CD4-positive, alpha-beta memory T cell (primary cell): ENCODE measurements around the gene TRAF2. TPM values are rescaled to one million over a fixed set of nuclear protein-coding genes. Genes with fewer than 3 reads are reported as not detected.

Experiments
- CTCF ChIA-PET: fragments of 350-600 bp; sonication (Branson Sonifier 250); formaldehyde crosslinking; loops from one replicate; lab custom pipeline; 2021; ENCODE audit warnings: inconsistent platforms; ENCODE audit not compliant: partially characterized antibody; lab: Charles Lee
- POLR2A ChIA-PET: fragments of 350-600 bp; sonication (Branson Sonifier 250); formaldehyde crosslinking; loops from one replicate; lab custom pipeline; 2021; ENCODE audit not compliant: partially characterized antibody; lab: Charles Lee
- DNase-seq, 5 donors: peaks; one replicate each; pipeline versions ENCODE4 v3.0.0 to v3.0.0-alpha.2; 2020 to 2022; ENCODE audit warnings: mixed read lengths in 1 of 5
- H3K27ac ChIP-seq: one replicate; pipeline ENCODE4 v1.7.0; 2013; ENCODE audit warnings: low read depth, low read length
- H3K27me3 ChIP-seq: 2 replicates; pipeline ENCODE4 v1.7.0; 2013; ENCODE audit warnings: mild to moderate bottlenecking, low read length, moderate library complexity; ENCODE audit not compliant: insufficient read depth
- H3K36me3 ChIP-seq: 2 replicates; pipeline ENCODE4 v1.7.0; 2013; ENCODE audit warnings: mild to moderate bottlenecking, low read length, moderate library complexity; ENCODE audit not compliant: insufficient read depth
- H3K4me1 ChIP-seq: 2 replicates; pipeline ENCODE4 v1.7.0; 2013; ENCODE audit warnings: mild to moderate bottlenecking, low read length, moderate library complexity; ENCODE audit not compliant: insufficient read depth
- H3K4me3 ChIP-seq, 2 donors: one replicate each; pipeline ENCODE4 v1.7.0; 2013; ENCODE audit warnings: low read length in 2 of 2, mild to moderate bottlenecking in 1 of 2
- H3K9me3 ChIP-seq, 2 donors: one replicate each; pipeline ENCODE4 v1.7.0; 2013; ENCODE audit warnings: low read length in 2 of 2, control low read depth in 1 of 2; ENCODE audit not compliant: control insufficient read depth in 1 of 2
- H3K27ac Mint-ChIP-seq, 7 donors: one replicate each; pipeline ENCODE4 v1.8.0; 2020 to 2021; ENCODE audit warnings: mixed read lengths in 7 of 7, mild to moderate bottlenecking in 6 of 7, inconsistent platforms in 3 of 7, moderate library complexity in 3 of 7
- H3K27me3 Mint-ChIP-seq, 2 donors: one replicate each; pipeline ENCODE4 v1.8.0; 2020 to 2021; ENCODE audit warnings: mixed read lengths in 2 of 2
- H3K36me3 Mint-ChIP-seq, 2 donors: one replicate each; pipeline ENCODE4 v1.8.0; 2020 to 2021; ENCODE audit warnings: mixed read lengths in 2 of 2, inconsistent platforms in 1 of 2, mild to moderate bottlenecking in 1 of 2
- H3K4me1 Mint-ChIP-seq, 4 donors: one replicate each; pipeline ENCODE4 v1.8.0; 2020 to 2021; ENCODE audit warnings: mixed read lengths in 4 of 4, mild to moderate bottlenecking in 1 of 4
- H3K4me3 Mint-ChIP-seq, 8 donors: one replicate each; pipeline ENCODE4 v1.8.0; 2020 to 2021; ENCODE audit warnings: mixed read lengths in 8 of 8, mild to moderate bottlenecking in 7 of 8, moderate library complexity in 6 of 8, inconsistent platforms in 3 of 8
- H3K9me3 Mint-ChIP-seq, 8 donors: one replicate each; pipeline ENCODE4 v1.8.0; 2020 to 2021; ENCODE audit warnings: mixed read lengths in 8 of 8, mild to moderate bottlenecking in 5 of 8, inconsistent platforms in 3 of 8, moderate library complexity in 1 of 8
- intact Hi-C: fragments of 100-400 bp; cut with micrococcal nuclease; formaldehyde crosslinking; loops from one replicate; pipeline ENCODE4 v1.15.1; 2023
- polyA plus RNA-seq, 2 donors: library from polyadenylated mRNA; unstranded; fragments of 300-500 nt; fragmentation: Illumina TruSeq; gene quantifications; one replicate each; pipeline ENCODE4 v1.2.3, GENCODE V29; 2021
- total RNA-seq, 2 experiments: library from RNA; stranded (reverse); gene quantifications; one replicate each; pipeline ENCODE4 v1.2.3, GENCODE V29; 2021

Gene TRAF2
- total and polyA plus RNA-seq, 4 experiments from 2014 or later: 11.1 to 43.2 (median 32.7) TPM

- DNase-seq: no peak
- peaks cover 16 to 19% of the 10 kb centered on the region in 2 donors for H3K36me3 Mint-ChIP-seq
- H3K4me1 ChIP-seq: peaks cover 20% of the 10 kb centered on the region
- H3K4me1 Mint-ChIP-seq: peaks cover 4 to 18% (median 11%) of the 10 kb centered on the region in 4 donors
- no peaks in the 10 kb centered on the region for H3K9me3 ChIP-seq
- H3K36me3 ChIP-seq: peaks cover 21% of the 10 kb centered on the region
- ChIA-PET POLR2A (interaction anchor here (1.2 kb wide), 1 partner anchor 22 kb away, joined by 4 read pairs; no protein-coding TSS in a partner anchor), CTCF (no interaction called here)
- intact Hi-C loops: no loop called here
- no peak overlapping the region for H3K4me3 ChIP-seq
- H3K9me3 Mint-ChIP-seq: peaks cover 0 to 2% (median 0%) of the 10 kb centered on the region in 8 donors
- H3K27ac ChIP-seq: no peak overlapping the region
- no peaks in the 10 kb centered on the region for H3K27me3 Mint-ChIP-seq
- no peak overlapping the region for H3K27ac Mint-ChIP-seq
- no peak overlapping the region for H3K4me3 Mint-ChIP-seq
- H3K27me3 ChIP-seq: no peaks in the 10 kb centered on the region
Measured at GRCh38 chr9:136940526-136941230, 54.4 kb downstream of the TRAF2 start.

- Mint-ChIP-seq H3K27ac (no peak overlapping the region), H3K4me3 (no peak overlapping the region), H3K4me1 (peaks cover 4 to 18% (median 11%) of the 10 kb centered on the region in 4 donors), H3K9me3 (peaks cover 0 to 2% (median 0%) of the 10 kb centered on the region in 8 donors), H3K27me3 (no peaks in the 10 kb centered on the region), H3K36me3 (peaks cover 16 to 19% of the 10 kb centered on the region in 2 donors)
- intact Hi-C loops: no loop called here
- Histone ChIP-seq H3K9me3 (no peaks in the 10 kb centered on the region), H3K4me1 (peaks cover 20% of the 10 kb centered on the region), H3K36me3 (peaks cover 21% of the 10 kb centered on the region), H3K4me3 (no peak overlapping the region), H3K27ac (no peak overlapping the region), H3K27me3 (no peaks in the 10 kb centered on the region)
- ChIA-PET POLR2A (interaction anchor here (0.6 to 1.2 kb wide), 3 partner anchors 23 to 99 kb away, joined by 3 to 4 read pairs (median 3); partner anchors contain the start of genes AJM1 and CLIC3), CTCF (no interaction called here)
- DNase-seq: no peak
Measured at GRCh38 chr9:136941231-136942111, 55.2 kb downstream of the TRAF2 start.

- peaks cover 3 to 22% (median 11%) of the 10 kb centered on the region in 4 donors for H3K4me1 Mint-ChIP-seq
- peaks cover 20% of the 10 kb centered on the region for H3K4me1 ChIP-seq
- no peaks in the 10 kb centered on the region for H3K27me3 Mint-ChIP-seq
- peaks cover 21% of the 10 kb centered on the region for H3K36me3 ChIP-seq
- H3K27ac Mint-ChIP-seq: peak overlapping the region in 1 of 7 donors; percentile 66
- H3K36me3 Mint-ChIP-seq: peaks cover 14 to 19% of the 10 kb centered on the region in 2 donors
- ChIA-PET CTCF (no interaction called here), POLR2A (interaction anchor here (1.2 to 2.2 kb wide), 3 partner anchors 23 to 60 kb away, joined by 3 to 12 read pairs (median 4); partner anchors contain the start of gene CLIC3)
- H3K27me3 ChIP-seq: no peaks in the 10 kb centered on the region
- H3K27ac ChIP-seq: no peak overlapping the region
- H3K9me3 ChIP-seq: no peaks in the 10 kb centered on the region
- H3K4me3 ChIP-seq: no peak overlapping the region
- intact Hi-C loops: no loop called here
- peak overlapping the region in 6 of 8 donors; percentile 29 to 61 (median 45) for H3K4me3 Mint-ChIP-seq
- peaks cover 0 to 2% (median 0%) of the 10 kb centered on the region in 8 donors for H3K9me3 Mint-ChIP-seq
- DNase-seq: no peak
Measured at GRCh38 chr9:136942112-136942880, 56.0 kb downstream of the TRAF2 start.

GRCh38 chr9:136942881-136943230, 56.5 kb downstream of the TRAF2 start:
- Mint-ChIP-seq H3K4me3 (peak overlapping the region in 6 of 8 donors; percentile 31 to 57 (median 50)), H3K27me3 (no peaks in the 10 kb centered on the region), H3K27ac (peak overlapping the region in 1 of 7 donors; percentile 66), H3K36me3 (peaks cover 12 to 19% of the 10 kb centered on the region in 2 donors), H3K9me3 (peaks cover 0 to 2% (median 0%) of the 10 kb centered on the region in 8 donors), H3K4me1 (peaks cover 3 to 22% (median 11%) of the 10 kb centered on the region in 4 donors)
- Histone ChIP-seq H3K36me3 (peaks cover 21% of the 10 kb centered on the region), H3K27me3 (no peaks in the 10 kb centered on the region), H3K4me1 (peaks cover 20% of the 10 kb centered on the region), H3K27ac (no peak overlapping the region), H3K9me3 (no peaks in the 10 kb centered on the region), H3K4me3 (no peak overlapping the region)
- intact Hi-C loops: no loop called here
- DNase-seq: no peak
- CTCF ChIA-PET: interaction anchor here (1.1 kb wide), 1 partner anchor 151 kb away, joined by 3 read pairs; no protein-coding TSS in a partner anchor
- POLR2A ChIA-PET: interaction anchor here (1.3 to 4.1 kb wide), 9 partner anchors 17 to 135 kb away, joined by 5 to 37 read pairs (median 13); partner anchors contain the start of genes CLIC3, PAXX and RABL6

GRCh38 chr9:136943291-136944211, 57.2 kb downstream of the TRAF2 start:
- Mint-ChIP-seq H3K27me3 (no peaks in the 10 kb centered on the region), H3K36me3 (peaks cover 12 to 17% of the 10 kb centered on the region in 2 donors), H3K9me3 (peaks cover 0 to under 1% (median 0%) of the 10 kb centered on the region in 8 donors), H3K27ac (peak overlapping the region; percentile 42 to 90 (median 79)), H3K4me1 (peaks cover 3 to 22% (median 13%) of the 10 kb centered on the region in 4 donors), H3K4me3 (peak overlapping the region; percentile 75 to 88 (median 84))
- H3K4me1 ChIP-seq: peaks cover 20% of the 10 kb centered on the region
- H3K36me3 ChIP-seq: peaks cover 21% of the 10 kb centered on the region
- H3K27ac ChIP-seq: peak overlapping the region; percentile 59
- intact Hi-C loops: loop anchor here (1.0 to 2.0 kb wide), 9 partner anchors 41 to 153 kb away; partner anchors contain the start of genes AJM1, EDF1, PAXX and PHPT1
- H3K4me3 ChIP-seq: peak overlapping the region in 1 of 2 donors; percentile 70
- ChIA-PET POLR2A (interaction anchor here (0.8 to 4.1 kb wide), 22 partner anchors 16 to 297 kb away, joined by 3 to 37 read pairs (median 8); partner anchors contain the start of genes AJM1, CLIC3, EDF1 and LCNL1), CTCF (interaction anchor here (1.1 to 2.6 kb wide), 2 partner anchors 91 to 151 kb away, joined by 3 to 12 read pairs; no protein-coding TSS in a partner anchor)
- no peaks in the 10 kb centered on the region for H3K9me3 ChIP-seq
- H3K27me3 ChIP-seq: no peaks in the 10 kb centered on the region
- peak in 4 of 5 donors; percentile 24 to 36 (median 32) for DNase-seq
